ENCODE data around the gene ZSCAN30. TPM values are rescaled to one million over a fixed set of nuclear protein-coding genes. Genes with fewer than 3 reads are reported as not detected.

Gene ZSCAN30
- total and polyA plus RNA-seq, 2 donors (not counting 3 experiments of a cell fraction or from before 2014, with no cell fraction given), result 6.7 to 18.0 TPM

GRCh38 chr18:35205199-35205712 lies 84.8 kb downstream of the ZSCAN30 start:
- TF ChIP-seq MYC (IDR thresholded peaks at IDR 0.05; ENCODE audit: low read depth, low read length) (no peak), POLR2A (IDR thresholded peaks at IDR 0.05; ENCODE audit: low read depth, low read length) (no peak), GATA2 (IDR thresholded peaks at IDR 0.05; ENCODE audit: insufficient read depth, insufficient read length, low read depth, low read length) (no peak), POLR2AphosphoS5 (IDR thresholded peaks at IDR 0.05; ENCODE audit: insufficient read depth, low read depth, low read length) (no peak), FOS (IDR thresholded peaks at IDR 0.05; ENCODE audit: borderline replicate concordance, insufficient read depth, low read length) (no peak), EZH2 (IDR thresholded peaks at IDR 0.05; ENCODE audit: borderline replicate concordance, low read depth, low read length, severe bottlenecking) (no peak), CTCF (IDR thresholded peaks at IDR 0.05; ENCODE audit: extremely low read depth in 1 of 2, insufficient read depth in 1 of 2, low read depth in 1 of 2, low read length in 2 of 2) (no peak), MAX (IDR thresholded peaks at IDR 0.05; ENCODE audit: insufficient read depth, insufficient read length) (no peak), JUN (IDR thresholded peaks at IDR 0.05; ENCODE audit: borderline replicate concordance, insufficient read depth, insufficient read length, low read depth) (no peak)
- POLR2A ChIA-PET, result no interaction called here
- Histone ChIP-seq H3K36me3 (ENCODE audit: control insufficient read depth in 2 of 2, extremely low read depth in 1 of 2, insufficient read depth in 2 of 2, low read length in 2 of 2) (no peaks in the 10 kb centered on the region), H3K9ac (replicated peaks; ENCODE audit: extremely low read depth, insufficient read depth, low read length) (no peak overlapping the region), H3K9me1 (replicated peaks; ENCODE audit: control insufficient read depth, extremely low read depth, insufficient read depth, low read length) (no peaks in the 10 kb centered on the region), H4K20me1 (replicated peaks; ENCODE audit: control insufficient read depth, extremely low read depth, insufficient read depth, low read length) (no peaks in the 10 kb centered on the region), H3K4me3 (replicated peaks in 1 of 3; ENCODE audit: insufficient read depth in 1 of 3, low read depth in 1 of 3, low read length in 3 of 3) (no peak overlapping the region), H3K27me3 (ENCODE audit: control insufficient read depth in 2 of 2, insufficient read depth in 2 of 2, low read length in 2 of 2) (peaks cover 0 to 2% of the 10 kb centered on the region in 2 experiments), H3K27ac (ENCODE audit: insufficient read depth, low read depth, low read length) (no peak overlapping the region), H3K79me2 (ENCODE audit: control insufficient read depth, insufficient read depth, low read length) (no peaks in the 10 kb centered on the region), H3K4me2 (ENCODE audit: insufficient read depth, low read length) (no peak overlapping the region), H2AFZ (ENCODE audit: low read depth, low read length) (no peak overlapping the region), H3K4me1 (ENCODE audit: control insufficient read depth, extremely low read depth, insufficient read depth, low read length) (no peaks in the 10 kb centered on the region), H3K9me3 (replicated peaks; ENCODE audit: control insufficient read depth, insufficient read depth, low read length) (no peaks in the 10 kb centered on the region)
- CTCF ChIA-PET, result no interaction called here
- no peak for FAIRE-seq
- BruUV-seq (replicated peaks), result no TSS peak
- no peak for DNase-seq (ENCODE audit: low read depth, low spot score)
- intact Hi-C loops (cut with micrococcal nuclease) (no loop called here), dilution Hi-C loops (cut with MboI; ENCODE audit: extremely low pct_ligation_motif_present, low sequenced_read_pairs) (no loop called here)

All from endothelial cell of umbilical vein (primary cell).